ENCODE data around the gene KHNYN. TPM values are rescaled to one million over a fixed set of nuclear protein-coding genes. Genes with fewer than 3 reads are reported as not detected.

The KHNYN gene
- total RNA-seq, 2 donors from 2014 or later = 118 to 128 TPM

GRCh38 chr14:24408764-24409163 is 21.0 kb upstream of the KHNYN start:
- DNase-seq (no peak), ATAC-seq (no peak)
- Mint-ChIP-seq H3K27me3 (peaks cover 27% of the 10 kb centered on the region), H3K4me3 (no peak overlapping the region), H3K36me3 (ENCODE audit: low read depth) (peaks cover 5% of the 10 kb centered on the region), H3K27ac (no peak overlapping the region), H3K4me1 (peaks cover 8% of the 10 kb centered on the region)
- H3K9me3 ChIP-seq (ENCODE audit: control insufficient read depth, low read length, poor library complexity, severe bottlenecking) = no peaks in the 10 kb centered on the region

DNA sequence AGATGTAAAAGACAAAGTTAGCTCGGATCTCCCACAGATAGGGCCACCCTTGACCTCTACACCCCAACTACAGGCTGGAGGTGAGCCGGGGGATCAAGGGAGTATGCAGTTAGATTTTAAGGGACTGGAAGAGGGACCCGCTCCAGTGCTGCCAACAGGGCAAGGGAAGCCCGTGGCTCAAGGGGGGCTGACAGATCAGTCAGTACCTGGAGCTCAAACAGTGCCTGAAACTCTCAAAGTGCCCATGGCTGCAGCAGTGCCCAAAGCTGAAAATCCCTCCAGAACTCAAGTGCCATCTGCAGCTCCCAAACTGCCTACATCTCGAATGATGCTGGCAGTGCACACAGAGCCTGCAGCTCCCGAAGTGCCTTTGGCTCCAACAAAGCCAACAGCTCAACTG is 20.6 kb upstream of the KHNYN start:
- DNase-seq = no peak
- no peaks in the 10 kb centered on the region for H3K9me3 ChIP-seq (ENCODE audit: control insufficient read depth, low read length, poor library complexity, severe bottlenecking)
- Mint-ChIP-seq H3K27me3 (peaks cover 23% of the 10 kb centered on the region), H3K4me1 (peaks cover 8% of the 10 kb centered on the region), H3K4me3 (no peak overlapping the region), H3K27ac (no peak overlapping the region), H3K36me3 (ENCODE audit: low read depth) (peaks cover 3% of the 10 kb centered on the region)
- no peak for ATAC-seq

DNA sequence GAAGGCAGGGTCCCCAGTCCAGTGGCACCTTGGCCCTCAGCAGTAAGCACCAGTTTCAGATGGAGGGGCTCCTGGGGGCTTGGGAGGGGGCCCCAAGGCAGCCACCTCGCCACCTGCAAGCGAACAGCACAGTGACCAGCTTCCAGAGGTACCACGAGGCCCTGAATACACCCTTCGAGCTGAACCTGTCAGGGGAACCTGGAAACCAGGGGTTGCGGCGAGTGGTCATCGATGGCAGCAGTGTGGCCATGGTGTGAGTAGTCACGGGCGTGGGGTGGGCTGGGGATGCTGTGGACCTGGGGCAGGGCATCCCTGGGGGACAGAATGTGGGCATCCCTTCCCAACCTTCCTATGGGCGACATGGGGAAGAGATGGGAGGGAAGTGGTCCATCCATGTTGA is 19.8 kb upstream of the KHNYN start:
- ATAC-seq = no peak
- Mint-ChIP-seq H3K27ac (no peak overlapping the region), H3K4me1 (peaks cover 8% of the 10 kb centered on the region), H3K27me3 (peaks cover 21% of the 10 kb centered on the region), H3K36me3 (ENCODE audit: low read depth) (peaks cover 3% of the 10 kb centered on the region), H3K4me3 (no peak overlapping the region)
- no peaks in the 10 kb centered on the region for H3K9me3 ChIP-seq (ENCODE audit: control insufficient read depth, low read length, poor library complexity, severe bottlenecking)
- DNase-seq = no peak

DNA sequence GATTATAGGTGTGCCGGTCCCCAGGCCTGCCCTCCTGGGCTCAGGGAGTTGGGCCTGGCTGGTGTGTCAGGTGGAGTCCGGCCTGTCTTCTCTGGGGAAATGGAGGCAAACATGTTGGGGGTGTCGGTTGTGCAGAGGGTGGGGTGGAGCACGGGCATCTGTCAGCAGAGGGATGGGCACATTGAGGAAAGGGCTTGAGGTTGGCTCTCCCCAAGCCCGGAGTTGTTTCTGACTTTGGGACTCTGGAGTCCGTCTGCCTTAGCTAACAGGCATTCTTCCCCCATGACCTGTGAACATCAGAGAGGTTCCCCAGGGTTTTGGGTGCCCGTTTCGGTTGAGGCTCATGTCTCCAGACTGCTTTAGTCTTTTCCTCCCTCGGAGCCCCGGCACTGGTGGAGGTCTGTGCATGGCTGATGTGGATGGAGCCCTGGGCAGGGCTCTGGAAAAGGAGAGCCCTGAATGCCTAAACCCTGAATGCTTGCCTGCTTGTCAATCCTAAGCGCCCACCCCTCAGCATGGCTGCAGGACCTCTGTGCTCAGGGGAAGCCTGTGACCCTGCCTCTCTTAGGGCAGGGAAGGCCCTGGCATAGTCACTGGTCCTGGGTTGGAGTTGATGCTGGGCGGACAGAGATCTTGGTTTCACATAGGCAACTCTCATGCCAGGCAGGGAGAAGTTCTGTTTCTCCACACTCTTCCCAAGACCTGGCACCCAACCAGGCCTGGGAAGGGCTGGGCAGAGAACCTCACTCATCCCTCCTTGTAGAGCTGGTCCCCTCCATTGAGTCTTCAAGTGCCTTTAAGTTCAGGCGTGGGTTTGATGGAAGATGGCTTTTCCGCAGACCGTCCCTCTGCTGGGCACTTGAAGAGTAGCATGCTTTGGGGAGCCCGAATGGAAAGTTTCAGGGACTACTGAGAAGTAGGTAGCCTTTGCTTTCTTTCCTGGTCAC is 18.0 kb upstream of the KHNYN start:
- DNase-seq = no peak
- ATAC-seq = peak; percentile 70
- H3K4me1 Mint-ChIP-seq = peaks cover 8% of the 10 kb centered on the region
- peaks cover 26% of the 10 kb centered on the region for H3K27me3 Mint-ChIP-seq
- no peaks in the 10 kb centered on the region for H3K36me3 Mint-ChIP-seq (ENCODE audit: low read depth)
- H3K9me3 ChIP-seq (ENCODE audit: control insufficient read depth, low read length, poor library complexity, severe bottlenecking) = no peaks in the 10 kb centered on the region
- H3K4me3 Mint-ChIP-seq = no peak overlapping the region
- H3K27ac Mint-ChIP-seq = no peak overlapping the region

- DNase-seq = no peak
- H3K4me1 Mint-ChIP-seq = peaks cover 8% of the 10 kb centered on the region
- peaks cover 2% of the 10 kb centered on the region for H3K36me3 Mint-ChIP-seq (ENCODE audit: low read depth)
- no peak overlapping the region for H3K27ac Mint-ChIP-seq
- no peaks in the 10 kb centered on the region for H3K9me3 ChIP-seq (ENCODE audit: control insufficient read depth, low read length, poor library complexity, severe bottlenecking)
- H3K27me3 Mint-ChIP-seq = peaks cover 29% of the 10 kb centered on the region
- no peak for ATAC-seq
- no peak overlapping the region for H3K4me3 Mint-ChIP-seq
Measured at GRCh38 chr14:24414077-24414476, 15.7 kb upstream of the KHNYN start.

DNA sequence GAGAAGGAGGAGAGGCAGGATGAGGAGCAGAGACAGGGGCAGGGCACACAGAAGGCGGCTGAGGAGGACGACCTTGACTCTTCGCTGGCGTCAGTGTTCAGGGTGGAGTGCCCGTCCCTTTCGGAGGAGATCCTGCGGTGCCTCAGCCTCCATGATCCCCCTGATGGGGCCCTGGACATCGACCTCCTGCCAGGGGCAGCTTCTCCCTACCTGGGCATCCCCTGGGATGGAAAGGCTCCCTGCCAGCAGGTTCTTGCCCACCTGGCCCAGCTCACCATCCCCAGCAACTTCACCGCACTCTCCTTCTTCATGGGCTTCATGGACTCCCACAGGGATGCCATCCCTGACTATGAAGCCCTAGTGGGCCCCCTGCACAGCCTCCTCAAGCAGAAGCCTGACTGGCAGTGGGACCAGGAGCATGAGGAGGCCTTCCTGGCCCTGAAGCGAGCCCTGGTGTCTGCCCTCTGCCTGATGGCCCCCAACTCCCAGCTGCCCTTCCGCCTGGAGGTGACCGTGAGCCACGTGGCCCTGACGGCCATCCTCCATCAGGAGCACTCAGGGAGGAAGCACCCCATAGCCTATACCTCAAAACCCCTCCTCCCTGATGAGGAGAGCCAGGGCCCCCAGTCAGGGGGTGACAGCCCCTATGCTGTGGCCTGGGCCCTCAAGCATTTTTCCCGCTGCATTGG is 14.9 kb upstream of the KHNYN start:
- H3K4me3 Mint-ChIP-seq = no peak overlapping the region
- peaks cover 36% of the 10 kb centered on the region for H3K27me3 Mint-ChIP-seq
- peaks cover 2% of the 10 kb centered on the region for H3K36me3 Mint-ChIP-seq (ENCODE audit: low read depth)
- peaks cover 8% of the 10 kb centered on the region for H3K4me1 Mint-ChIP-seq
- H3K9me3 ChIP-seq (ENCODE audit: control insufficient read depth, low read length, poor library complexity, severe bottlenecking) = no peaks in the 10 kb centered on the region
- no peak overlapping the region for H3K27ac Mint-ChIP-seq
- DNase-seq (no peak), ATAC-seq (no peak)

- DNase-seq = no peak
- no peak overlapping the region for H3K27ac Mint-ChIP-seq
- ATAC-seq = no peak
Measured at GRCh38 chr14:24415421-24416253, 14.1 kb upstream of the KHNYN start.

GRCh38 chr14:24416254-24416931 is 13.4 kb upstream of the KHNYN start:
- ATAC-seq (no peak), DNase-seq (no peak)
- Mint-ChIP-seq H3K27me3 (peaks cover 36% of the 10 kb centered on the region), H3K27ac (no peak overlapping the region), H3K4me1 (peaks cover 6% of the 10 kb centered on the region), H3K4me3 (no peak overlapping the region), H3K36me3 (ENCODE audit: low read depth) (peaks cover 2% of the 10 kb centered on the region)
- no peaks in the 10 kb centered on the region for H3K9me3 ChIP-seq (ENCODE audit: control insufficient read depth, low read length, poor library complexity, severe bottlenecking)

More at GRCh38 chr14:24415421-24416253, 14.1 kb upstream of the KHNYN start:
- peaks cover 36% of the 10 kb centered on the region for H3K27me3 Mint-ChIP-seq
- no peaks in the 10 kb centered on the region for H3K9me3 ChIP-seq (ENCODE audit: control insufficient read depth, low read length, poor library complexity, severe bottlenecking)
- H3K4me1 Mint-ChIP-seq = peaks cover 8% of the 10 kb centered on the region
- peaks cover 2% of the 10 kb centered on the region for H3K36me3 Mint-ChIP-seq (ENCODE audit: low read depth)
- no peak overlapping the region for H3K4me3 Mint-ChIP-seq

DNA sequence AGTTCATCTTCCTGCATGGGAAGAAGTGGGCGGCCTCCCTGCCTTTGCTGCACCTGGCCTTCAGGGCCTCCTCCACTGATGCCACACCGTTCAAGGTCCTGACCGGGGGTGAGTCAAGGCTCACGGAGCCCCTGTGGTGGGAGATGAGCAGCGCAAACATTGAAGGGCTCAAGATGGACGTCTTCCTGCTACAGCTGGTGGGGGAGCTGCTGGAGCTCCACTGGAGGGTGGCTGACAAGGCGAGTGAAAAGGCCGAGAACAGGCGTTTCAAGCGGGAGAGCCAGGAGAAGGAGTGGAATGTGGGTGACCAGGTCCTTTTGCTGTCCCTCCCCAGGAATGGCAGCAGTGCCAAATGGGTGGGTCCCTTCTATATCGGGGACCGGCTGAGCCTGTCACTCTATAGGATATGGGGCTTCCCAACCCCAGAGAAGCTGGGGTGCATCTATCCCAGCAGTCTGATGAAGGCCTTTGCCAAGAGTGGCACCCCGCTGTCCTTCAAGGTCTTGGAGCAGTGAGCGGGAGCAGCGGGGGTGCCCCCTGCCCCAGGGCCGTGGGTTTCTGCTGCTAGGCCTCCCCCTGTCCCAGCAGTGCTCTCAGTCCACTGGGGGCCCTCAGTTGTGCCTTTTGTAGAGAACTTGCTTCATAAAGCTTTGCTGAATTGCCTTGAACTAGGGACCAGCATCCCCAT is 12.7 kb upstream of the KHNYN start:
- Mint-ChIP-seq H3K4me3 (no peak overlapping the region), H3K27ac (no peak overlapping the region), H3K4me1 (peaks cover 4% of the 10 kb centered on the region), H3K36me3 (ENCODE audit: low read depth) (peaks cover 2% of the 10 kb centered on the region), H3K27me3 (peaks cover 36% of the 10 kb centered on the region)
- H3K9me3 ChIP-seq (ENCODE audit: control insufficient read depth, low read length, poor library complexity, severe bottlenecking) = no peaks in the 10 kb centered on the region
- ATAC-seq (no peak), DNase-seq (no peak)

GRCh38 chr14:24417832-24418491 is 11.8 kb upstream of the KHNYN start:
- no peak for ATAC-seq
- H3K4me1 Mint-ChIP-seq = no peaks in the 10 kb centered on the region

GRCh38 chr14:24418492-24418873 is 11.3 kb upstream of the KHNYN start:
- Mint-ChIP-seq H3K4me3 (no peak overlapping the region), H3K27me3 (peaks cover 30% of the 10 kb centered on the region), H3K27ac (no peak overlapping the region), H3K4me1 (no peaks in the 10 kb centered on the region), H3K36me3 (ENCODE audit: low read depth) (peaks cover 2% of the 10 kb centered on the region)
- no peak for ATAC-seq
- no peaks in the 10 kb centered on the region for H3K9me3 ChIP-seq (ENCODE audit: control insufficient read depth, low read length, poor library complexity, severe bottlenecking)
- no peak for DNase-seq

More at GRCh38 chr14:24417832-24418491, 11.8 kb upstream of the KHNYN start:
- DNase-seq = no peak
- H3K36me3 Mint-ChIP-seq (ENCODE audit: low read depth) = peaks cover 2% of the 10 kb centered on the region
- H3K27me3 Mint-ChIP-seq = peaks cover 30% of the 10 kb centered on the region
- no peak overlapping the region for H3K4me3 Mint-ChIP-seq
- no peak overlapping the region for H3K27ac Mint-ChIP-seq
- no peaks in the 10 kb centered on the region for H3K9me3 ChIP-seq (ENCODE audit: control insufficient read depth, low read length, poor library complexity, severe bottlenecking)

DNA sequence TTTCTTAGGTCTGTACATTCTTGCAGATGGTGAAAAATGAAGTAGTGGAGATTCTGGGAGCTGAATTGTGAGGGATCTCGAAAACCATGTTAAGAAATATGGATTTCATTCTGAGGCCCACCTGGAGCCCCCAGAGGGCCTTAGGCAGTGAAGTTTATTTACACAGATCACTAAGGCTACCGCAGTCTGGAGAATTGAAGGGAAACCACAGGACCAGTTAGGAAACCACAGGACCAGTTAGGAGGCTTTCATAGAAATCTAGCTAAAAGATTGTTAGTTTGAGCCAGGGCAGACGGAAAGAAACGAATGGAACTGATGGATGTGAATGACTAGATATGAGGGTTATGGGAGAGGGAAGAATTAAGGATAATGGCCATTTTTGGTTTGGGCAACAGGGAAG is 7.5 kb upstream of the KHNYN start:
- Mint-ChIP-seq H3K36me3 (ENCODE audit: low read depth) (peaks cover 2% of the 10 kb centered on the region), H3K4me1 (peaks cover 18% of the 10 kb centered on the region), H3K27me3 (peaks cover 9% of the 10 kb centered on the region), H3K27ac (no peak overlapping the region), H3K4me3 (no peak overlapping the region)
- no peaks in the 10 kb centered on the region for H3K9me3 ChIP-seq (ENCODE audit: control insufficient read depth, low read length, poor library complexity, severe bottlenecking)
- ATAC-seq = peak; percentile 66
- DNase-seq = no peak

Data from T-helper 17 cell (primary cell).